GM19043 (cell line): ENCODE data around the gene C15orf61.

Source experiments
- ATAC-seq: cut with Tn5 transposase; IDR thresholded peaks from one replicate; pipeline ENCODE4 v1.9.1; 2021; ENCODE audit warnings: low read depth; ENCODE audit not compliant: unreplicated experiment

The C15orf61 gene

GRCh38 chr15:67579164-67579563 is 58.2 kb downstream of the C15orf61 start:
- ATAC-seq = no peak
